ENCODE data around the gene SLC9A9.

Gene SLC9A9

GRCh38 chr3:143245692-143246091 is 602.6 kb downstream of the SLC9A9 start:
- Histone ChIP-seq H3K4me3 (replicated peaks; ENCODE audit: insufficient read depth, low read length) (no peak overlapping the region), H3K27ac (replicated peaks) (no peak overlapping the region), H3K27me3 (ENCODE audit: insufficient read depth, poor library complexity, severe bottlenecking) (no peaks in the 10 kb centered on the region)
- TF ChIP-seq CTCF (IDR thresholded peaks at IDR 0.05; ENCODE audit: insufficient read depth, low read length) (no peak), REST (IDR thresholded peaks at IDR 0.05; ENCODE audit: insufficient replicate concordance, low read depth) (no peak), POLR2AphosphoS5 (IDR thresholded peaks at IDR 0.05; ENCODE audit: low read depth) (no peak), SPI1 (IDR thresholded peaks at IDR 0.05; ENCODE audit: borderline replicate concordance, low read depth) (no peak), GABPA (IDR thresholded peaks at IDR 0.05; ENCODE audit: low read depth) (no peak)
- DNase-seq (ENCODE audit: low read depth in 1 of 2, low spot score in 1 of 2) = no peak

- DNase-seq (ENCODE audit: low read depth in 1 of 2, low spot score in 1 of 2) = no peak
- Histone ChIP-seq H3K27ac (replicated peaks) (no peak overlapping the region), H3K4me3 (replicated peaks; ENCODE audit: insufficient read depth, low read length) (no peak overlapping the region), H3K27me3 (ENCODE audit: insufficient read depth, poor library complexity, severe bottlenecking) (no peaks in the 10 kb centered on the region)
- no peak for TF ChIP-seq POLR2AphosphoS5 (IDR thresholded peaks at IDR 0.05; ENCODE audit: low read depth)
- TF ChIP-seq REST (IDR thresholded peaks at IDR 0.05; ENCODE audit: insufficient replicate concordance, low read depth) = no peak
- TF ChIP-seq CTCF (IDR thresholded peaks at IDR 0.05; ENCODE audit: insufficient read depth, low read length) = no peak
- TF ChIP-seq SPI1 (IDR thresholded peaks at IDR 0.05; ENCODE audit: borderline replicate concordance, low read depth) = no peak
- TF ChIP-seq GABPA (IDR thresholded peaks at IDR 0.05; ENCODE audit: low read depth) = no peak
These were observed 603.7 kb downstream of the SLC9A9 start for GRCh38 chr3:143244516-143245063.

- H3K27me3 ChIP-seq (ENCODE audit: insufficient read depth, poor library complexity, severe bottlenecking) = no peaks in the 10 kb centered on the region
- TF ChIP-seq SPI1 (IDR thresholded peaks at IDR 0.05; ENCODE audit: borderline replicate concordance, low read depth) (no peak), POLR2AphosphoS5 (IDR thresholded peaks at IDR 0.05; ENCODE audit: low read depth) (no peak), REST (IDR thresholded peaks at IDR 0.05; ENCODE audit: insufficient replicate concordance, low read depth) (no peak), CTCF (IDR thresholded peaks at IDR 0.05; ENCODE audit: insufficient read depth, low read length) (no peak), GABPA (IDR thresholded peaks at IDR 0.05; ENCODE audit: low read depth) (no peak)
- no peak for DNase-seq (ENCODE audit: low read depth in 1 of 2, low spot score in 1 of 2)
- no peak overlapping the region for H3K27ac ChIP-seq (replicated peaks)
- H3K4me3 ChIP-seq (replicated peaks; ENCODE audit: insufficient read depth, low read length) = no peak overlapping the region
These were observed 604.6 kb downstream of the SLC9A9 start for GRCh38 chr3:143243686-143244085.

Measured in HL-60 (cell line).